Measurements from ENCODE around the gene ARSA. TPM values are rescaled to one million over a fixed set of nuclear protein-coding genes. Genes with fewer than 3 reads are reported as not detected.

ARSA gene
- total RNA-seq, 1 donor from 2014 or later: 12.1 TPM

GRCh38 chr22:50630376-50630775 is 2.4 kb upstream of the ARSA start:
- FAIRE-seq (no peak), DNase-seq (ENCODE audit: low read depth) (no peak)
- no peak for TF ChIP-seq CTCF (IDR thresholded peaks at IDR 0.05; ENCODE audit: insufficient read depth, low read length, severe bottlenecking)
- Histone ChIP-seq H3K27me3 (ENCODE audit: control insufficient read depth, insufficient read depth, low read length) (no peaks in the 10 kb centered on the region), H3K36me3 (ENCODE audit: control insufficient read depth, insufficient read depth, low read length) (peaks cover 6% of the 10 kb centered on the region), H3K4me3 (ENCODE audit: low read depth, low read length) (no peak overlapping the region)

GRCh38 chr22:50628543-50629134 is 687 bp upstream of the ARSA start:
- H3K36me3 ChIP-seq (ENCODE audit: control insufficient read depth, insufficient read depth, low read length): peaks cover 8% of the 10 kb centered on the region
- no peak for TF ChIP-seq CTCF (IDR thresholded peaks at IDR 0.05; ENCODE audit: insufficient read depth, low read length, severe bottlenecking)
- H3K4me3 ChIP-seq (ENCODE audit: low read depth, low read length): peak overlapping the region; percentile 91
- no peak for DNase-seq (ENCODE audit: low read depth)
- FAIRE-seq: peak; percentile 98
- H3K27me3 ChIP-seq (ENCODE audit: control insufficient read depth, insufficient read depth, low read length): no peaks in the 10 kb centered on the region

- TF ChIP-seq CTCF (IDR thresholded peaks at IDR 0.05; ENCODE audit: insufficient read depth, low read length, severe bottlenecking): no peak
These were observed 906 bp downstream of the ARSA start for GRCh38 chr22:50626850-50627641.

GRCh38 chr22:50626314-50626849 is 1.6 kb downstream of the ARSA start:
- H3K27me3 ChIP-seq (ENCODE audit: control insufficient read depth, insufficient read depth, low read length): no peaks in the 10 kb centered on the region
- DNase-seq (ENCODE audit: low read depth) (no peak), FAIRE-seq (no peak)
- H3K4me3 ChIP-seq (ENCODE audit: low read depth, low read length): no peak overlapping the region
- peaks cover 8% of the 10 kb centered on the region for H3K36me3 ChIP-seq (ENCODE audit: control insufficient read depth, insufficient read depth, low read length)
- no peak for TF ChIP-seq CTCF (IDR thresholded peaks at IDR 0.05; ENCODE audit: insufficient read depth, low read length, severe bottlenecking)

More at GRCh38 chr22:50626850-50627641, 906 bp downstream of the ARSA start:
- peaks cover 8% of the 10 kb centered on the region for H3K36me3 ChIP-seq (ENCODE audit: control insufficient read depth, insufficient read depth, low read length)
- FAIRE-seq (no peak), DNase-seq (ENCODE audit: low read depth) (no peak)
- peak overlapping the region; percentile 91 for H3K4me3 ChIP-seq (ENCODE audit: low read depth, low read length)
- no peaks in the 10 kb centered on the region for H3K27me3 ChIP-seq (ENCODE audit: control insufficient read depth, insufficient read depth, low read length)

- DNase-seq (ENCODE audit: low read depth) (no peak), FAIRE-seq (no peak)
- Histone ChIP-seq H3K27me3 (ENCODE audit: control insufficient read depth, insufficient read depth, low read length) (no peaks in the 10 kb centered on the region), H3K36me3 (ENCODE audit: control insufficient read depth, insufficient read depth, low read length) (peaks cover 8% of the 10 kb centered on the region), H3K4me3 (ENCODE audit: low read depth, low read length) (no peak overlapping the region)
- peak; percentile 8 for TF ChIP-seq CTCF (IDR thresholded peaks at IDR 0.05; ENCODE audit: insufficient read depth, low read length, severe bottlenecking)
These were observed 2.2 kb downstream of the ARSA start for GRCh38 chr22:50625568-50626313.

All from bronchial epithelial cell (primary cell).